ENCODE data around the gene ACBD6. TPM values are rescaled to one million over a fixed set of nuclear protein-coding genes. Genes with fewer than 3 reads are reported as not detected.

ACBD6 gene
- total RNA-seq, 4 donors from 2014 or later: 33.3 to 44.0 (median 42.6) TPM

DNA sequence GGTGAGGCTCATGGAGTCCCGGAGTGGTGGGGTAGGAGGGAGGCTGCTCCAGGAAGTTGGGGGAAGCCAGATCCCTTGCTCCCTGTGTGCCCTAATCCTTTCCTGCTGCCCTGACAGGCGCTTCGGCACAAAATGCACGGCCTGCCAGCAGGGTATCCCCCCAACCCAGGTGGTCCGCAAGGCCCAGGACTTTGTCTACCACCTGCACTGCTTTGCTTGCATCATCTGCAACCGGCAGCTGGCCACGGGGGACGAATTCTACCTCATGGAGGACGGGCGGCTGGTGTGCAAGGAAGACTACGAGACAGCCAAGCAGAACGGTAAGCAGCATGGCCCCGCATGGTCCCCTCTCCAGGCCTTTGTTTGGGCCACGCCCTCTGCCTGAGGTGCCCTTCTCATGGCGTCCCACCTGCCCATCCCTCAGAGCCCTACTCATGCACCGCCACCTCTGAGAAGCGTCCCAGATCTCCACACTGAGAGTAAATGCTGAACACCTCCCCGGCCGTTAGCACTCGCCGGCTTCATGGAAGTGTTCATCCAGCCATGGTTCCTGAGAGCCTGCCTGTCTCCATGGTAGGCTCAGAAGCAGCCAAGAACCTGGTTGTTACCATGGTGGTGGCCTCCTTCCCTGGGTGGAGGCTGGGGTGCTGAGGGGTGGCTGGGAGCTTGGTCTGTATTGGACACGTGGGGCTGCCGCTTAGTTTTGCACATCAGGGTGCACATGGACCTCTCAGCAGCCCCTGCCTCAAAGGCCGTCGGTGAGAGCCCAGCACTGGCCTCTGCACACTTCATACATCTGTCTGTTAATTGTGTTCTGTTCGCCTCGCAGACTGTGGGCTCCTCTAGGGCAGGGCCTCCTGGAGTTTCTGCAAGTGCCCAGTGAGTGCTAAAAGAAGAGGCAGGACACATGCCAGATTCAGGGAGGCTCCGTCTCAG, 235.8 kb downstream of the ACBD6 start:
- TF ChIP-seq POLR2A (IDR thresholded peaks at IDR 0.05; ENCODE audit: low read depth) (no peak), EP300 (IDR thresholded peaks at IDR 0.05) (no peak), POLR2AphosphoS5 (IDR thresholded peaks at IDR 0.05) (no peak)
- TF ChIP-seq, protein P1, sequence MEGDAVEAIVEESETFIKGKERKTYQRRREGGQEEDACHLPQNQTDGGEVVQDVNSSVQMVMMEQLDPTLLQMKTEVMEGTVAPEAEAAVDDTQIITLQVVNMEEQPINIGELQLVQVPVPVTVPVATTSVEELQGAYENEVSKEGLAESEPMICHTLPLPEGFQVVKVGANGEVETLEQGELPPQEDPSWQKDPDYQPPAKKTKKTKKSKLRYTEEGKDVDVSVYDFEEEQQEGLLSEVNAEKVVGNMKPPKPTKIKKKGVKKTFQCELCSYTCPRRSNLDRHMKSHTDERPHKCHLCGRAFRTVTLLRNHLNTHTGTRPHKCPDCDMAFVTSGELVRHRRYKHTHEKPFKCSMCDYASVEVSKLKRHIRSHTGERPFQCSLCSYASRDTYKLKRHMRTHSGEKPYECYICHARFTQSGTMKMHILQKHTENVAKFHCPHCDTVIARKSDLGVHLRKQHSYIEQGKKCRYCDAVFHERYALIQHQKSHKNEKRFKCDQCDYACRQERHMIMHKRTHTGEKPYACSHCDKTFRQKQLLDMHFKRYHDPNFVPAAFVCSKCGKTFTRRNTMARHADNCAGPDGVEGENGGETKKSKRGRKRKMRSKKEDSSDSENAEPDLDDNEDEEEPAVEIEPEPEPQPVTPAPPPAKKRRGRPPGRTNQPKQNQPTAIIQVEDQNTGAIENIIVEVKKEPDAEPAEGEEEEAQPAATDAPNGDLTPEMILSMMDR (IDR thresholded peaks at IDR 0.05): no peak
- DNase-seq (ENCODE audit: extremely low spot score): no peak

DNA sequence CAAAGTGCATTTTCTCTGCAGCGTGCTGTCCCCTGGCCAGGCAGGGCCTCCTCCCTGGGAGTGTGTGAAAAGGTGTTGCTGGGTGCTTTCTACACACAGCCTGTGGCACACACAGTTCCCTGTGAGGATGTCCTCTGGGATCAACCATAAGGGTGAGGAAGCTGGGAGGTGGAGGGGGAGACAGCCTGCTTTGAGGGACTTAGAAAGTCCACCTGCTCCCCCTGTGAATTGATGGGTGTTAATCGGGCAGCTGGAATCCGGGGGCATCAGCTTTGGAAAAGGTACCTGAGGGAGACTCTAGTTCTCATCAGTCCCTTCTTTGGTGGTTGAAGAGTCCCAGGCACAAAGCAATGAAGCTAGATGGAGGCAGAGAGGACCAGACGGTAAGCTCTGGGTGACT, 236.5 kb downstream of the ACBD6 start:
- Histone ChIP-seq H3K4me1 (peaks cover 0 to 15% (median 11%) of the 10 kb centered on the region in 4 donors), H3K4me3 (no peak overlapping the region), H3K36me3 (no peaks in the 10 kb centered on the region), H3K27ac (replicated peaks in 1 of 4) (no peak overlapping the region), H3K27me3 (peaks cover 0 to 25% (median 0%) of the 10 kb centered on the region in 4 donors), H3K9me3 (no peaks in the 10 kb centered on the region)
- 71% methylated on average over 4 of the region's 4 CpGs for WGBS
- TF ChIP-seq, protein P1 (IDR thresholded peaks at IDR 0.05): no peak
- no peak for TF ChIP-seq EP300 (IDR thresholded peaks at IDR 0.05)
- no peak for TF ChIP-seq POLR2A (IDR thresholded peaks at IDR 0.05; ENCODE audit: low read depth)
- no peak for TF ChIP-seq POLR2AphosphoS5 (IDR thresholded peaks at IDR 0.05)
- DNase-seq (ENCODE audit: extremely low spot score): no peak
- intact Hi-C loops (cut with DNase I): no loop called here

More for the DNA sequence above, 235.8 kb downstream of the ACBD6 start:
- Histone ChIP-seq H3K27ac (replicated peaks in 1 of 4) (no peak overlapping the region), H3K4me3 (no peak overlapping the region), H3K9me3 (no peaks in the 10 kb centered on the region), H3K4me1 (peaks cover 0 to 13% (median 8%) of the 10 kb centered on the region in 4 donors), H3K36me3 (no peaks in the 10 kb centered on the region), H3K27me3 (peaks cover 0 to 19% (median 0%) of the 10 kb centered on the region in 4 donors)
- WGBS: 91% methylated on average over 22 of the region's 28 CpGs
- intact Hi-C loops (cut with DNase I): no loop called here

DNA sequence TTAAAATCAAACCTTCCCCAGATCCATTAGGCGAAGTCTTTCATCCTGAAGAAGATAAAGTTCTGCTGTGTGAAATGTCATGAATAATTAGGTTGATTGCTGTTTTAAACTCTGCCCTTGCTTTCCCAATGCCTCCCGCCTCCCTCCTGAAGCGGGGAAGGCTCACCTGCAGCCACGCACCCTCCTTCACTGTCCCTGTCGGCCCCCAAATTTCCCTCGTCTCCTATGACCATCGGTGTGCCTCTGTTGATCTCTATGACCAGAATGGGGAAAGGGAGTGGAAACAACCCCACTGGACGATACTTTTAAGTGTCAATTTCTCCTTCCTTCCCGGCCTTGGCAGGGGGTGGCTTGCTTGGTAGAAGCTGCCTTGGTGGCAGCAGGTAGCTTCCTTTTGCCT, 237.2 kb downstream of the ACBD6 start:
- Histone ChIP-seq H3K36me3 (no peaks in the 10 kb centered on the region), H3K9me3 (no peaks in the 10 kb centered on the region), H3K27ac (replicated peaks in 1 of 4) (no peak overlapping the region), H3K4me1 (peaks cover 0 to 15% (median 11%) of the 10 kb centered on the region in 4 donors), H3K27me3 (peaks cover 0 to 31% (median 0%) of the 10 kb centered on the region in 4 donors), H3K4me3 (no peak overlapping the region)
- DNase-seq (ENCODE audit: extremely low spot score): no peak
- intact Hi-C loops (cut with DNase I): no loop called here
- WGBS: 80% methylated on average over 9 of the region's 9 CpGs
- TF ChIP-seq POLR2AphosphoS5 (IDR thresholded peaks at IDR 0.05) (no peak), EP300 (IDR thresholded peaks at IDR 0.05) (no peak), POLR2A (IDR thresholded peaks at IDR 0.05; ENCODE audit: low read depth) (no peak)
- TF ChIP-seq, protein P1 (IDR thresholded peaks at IDR 0.05): no peak

DNA sequence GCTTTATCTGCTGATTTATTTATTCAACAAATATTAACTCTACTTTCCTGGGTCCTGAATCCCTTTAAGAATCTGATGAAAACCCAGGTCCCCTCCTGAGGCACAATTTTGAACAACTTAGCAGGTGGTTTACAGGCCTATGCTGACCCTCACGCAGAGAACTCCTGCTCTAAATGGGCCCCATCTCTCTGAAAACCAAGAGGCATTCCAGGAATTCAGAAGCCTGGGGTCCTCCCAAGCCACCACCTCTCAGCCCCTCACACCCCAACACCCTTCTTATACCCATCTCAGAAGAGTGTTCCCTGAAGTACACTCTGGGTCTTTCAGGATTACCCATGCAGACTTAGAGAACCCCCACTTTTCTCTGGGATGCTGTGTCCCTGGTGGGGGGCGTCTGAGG, 237.8 kb downstream of the ACBD6 start:
- Histone ChIP-seq H3K27ac (replicated peaks in 1 of 4) (no peak overlapping the region), H3K4me3 (no peak overlapping the region), H3K9me3 (no peaks in the 10 kb centered on the region), H3K36me3 (no peaks in the 10 kb centered on the region), H3K4me1 (peaks cover 0 to 15% (median 11%) of the 10 kb centered on the region in 4 donors), H3K27me3 (peaks cover 0 to 37% (median under 1%) of the 10 kb centered on the region in 4 donors)
- WGBS: 77% methylated on average over 2 of the region's 2 CpGs
- TF ChIP-seq, protein P1 (IDR thresholded peaks at IDR 0.05): no peak
- no peak for TF ChIP-seq POLR2A (IDR thresholded peaks at IDR 0.05; ENCODE audit: low read depth)
- TF ChIP-seq POLR2AphosphoS5 (IDR thresholded peaks at IDR 0.05): no peak
- no peak for DNase-seq (ENCODE audit: extremely low spot score)
- intact Hi-C loops (cut with DNase I): no loop called here
